Hematopoietic multipotent progenitor cell (in vitro differentiated cells): Measurements from ENCODE around the gene SCAMP5. TPM values are rescaled to one million over a fixed set of nuclear protein-coding genes. Genes with fewer than 3 reads are reported as not detected.
A peak's percentile ranks its signal among the peaks of the same experiment; 100 is the strongest.

Experiments
- DNase-seq, 3 donors: peaks; one replicate each; pipeline ENCODE4 v3.0.0-alpha.2; 2011 to 2015; ENCODE audit warnings: low read depth in 2 of 3, low spot score in 2 of 3
- total RNA-seq: library from RNA; depleted of rRNA; stranded (reverse); fragments of >200 nt; gene quantifications from one replicate; pipeline ENCODE4 v1.2.3, GENCODE V29; 2012

The SCAMP5 gene
- 4.8 TPM for total RNA-seq

GRCh38 chr15:74995182-74995778, at the start of gene SCAMP5:
SCAMP5 (plus strand) TSS chr15:74995563; CDS start chr15:75011840, 16,277 bp downstream.
- peak; percentile 76 to 95 (median 92) for DNase-seq

DNA sequence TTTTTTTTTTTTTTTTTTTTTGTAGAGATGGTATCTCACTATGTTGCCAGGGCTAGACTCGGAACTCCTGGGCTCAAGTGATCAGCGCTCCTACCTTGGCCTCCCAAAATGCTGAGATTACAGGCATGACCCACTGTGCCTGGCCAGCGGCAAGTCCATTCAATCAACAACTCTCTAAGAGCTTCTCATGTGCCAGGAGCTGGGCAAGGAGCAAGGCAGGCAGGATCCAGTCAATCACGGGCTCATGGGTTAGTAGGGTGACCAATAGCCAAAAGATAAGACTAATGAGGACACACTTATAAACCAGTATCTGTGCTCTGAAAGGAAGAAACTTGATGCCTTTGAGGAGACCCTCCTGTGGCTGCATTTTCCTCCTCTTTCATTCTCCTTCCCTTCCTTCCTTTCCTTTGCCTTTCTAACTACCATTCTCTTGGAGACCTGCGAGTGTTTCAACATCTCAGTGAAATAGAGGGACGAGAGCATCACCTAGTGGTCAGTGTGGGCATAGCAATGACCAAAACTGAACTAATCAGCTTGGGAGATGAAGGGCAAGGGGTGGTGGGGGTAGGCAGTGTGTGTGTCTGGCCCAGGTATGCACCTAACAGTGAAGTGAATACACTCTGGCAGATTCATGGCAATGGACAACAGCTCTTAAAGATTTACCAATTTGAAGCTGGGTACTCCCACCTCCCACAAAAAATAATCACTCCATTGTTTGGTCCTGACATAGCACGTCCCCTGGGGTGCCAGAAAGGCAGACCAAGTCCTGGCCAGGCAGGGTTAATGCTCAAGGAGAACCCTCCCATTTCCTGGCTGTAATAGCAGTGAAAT, 45.1 kb upstream of the SCAMP5 start:
- peak; percentile 57 to 88 (median 68) for DNase-seq

- no peak for DNase-seq
Measured at GRCh38 chr15:74951006-74951405, 44.4 kb upstream of the SCAMP5 start.

GRCh38 chr15:74954515-74954914, 40.8 kb upstream of the SCAMP5 start:
- peak in 2 of 3 donors; percentile 71 to 76 for DNase-seq

GRCh38 chr15:74955017-74955416, 40.3 kb upstream of the SCAMP5 start:
- DNase-seq = no peak

DNA sequence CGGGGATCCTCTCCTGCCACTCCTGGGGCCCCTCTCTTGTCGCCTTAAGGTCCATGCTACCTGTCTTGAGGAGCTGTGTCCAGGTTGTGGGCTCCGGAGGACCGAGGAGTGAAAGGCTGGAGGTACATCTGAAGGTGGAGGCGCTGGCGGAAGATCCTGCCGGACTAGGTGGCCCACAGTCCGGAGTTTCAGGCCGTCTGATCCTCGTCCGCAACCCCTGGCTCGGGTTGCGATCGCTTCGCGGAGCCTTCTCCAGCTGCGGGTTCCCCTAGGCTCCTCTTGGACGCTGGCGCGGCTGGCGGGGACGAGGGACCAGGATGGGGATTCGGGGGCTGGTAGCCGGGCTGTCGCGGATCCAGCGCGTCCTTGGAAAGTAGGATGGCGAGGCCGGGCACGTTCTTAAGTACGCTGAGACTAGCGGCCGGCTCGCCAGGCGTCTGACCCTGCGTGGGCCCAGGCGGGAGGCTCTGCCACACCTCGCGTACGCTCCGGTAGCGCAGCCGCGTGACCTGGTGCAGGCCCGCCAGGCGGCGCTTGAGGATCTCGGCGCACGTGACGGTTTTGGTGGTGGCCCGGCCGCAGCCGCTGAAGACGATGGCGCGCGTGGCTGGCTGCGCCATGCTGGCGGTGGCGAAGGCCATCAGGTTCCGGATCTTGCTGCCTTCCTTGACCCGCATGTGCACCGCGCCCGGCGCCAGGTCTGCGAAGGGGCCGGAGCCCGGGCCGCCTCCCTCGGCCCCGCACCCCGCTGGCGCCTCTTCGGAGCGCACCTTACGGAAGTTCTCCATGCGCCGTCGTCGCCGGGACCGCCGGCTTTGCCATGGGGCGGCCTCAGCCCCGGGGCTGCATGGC, 39.3 kb upstream of the SCAMP5 start:
- peak; percentile 36 to 80 (median 78) for DNase-seq

DNA sequence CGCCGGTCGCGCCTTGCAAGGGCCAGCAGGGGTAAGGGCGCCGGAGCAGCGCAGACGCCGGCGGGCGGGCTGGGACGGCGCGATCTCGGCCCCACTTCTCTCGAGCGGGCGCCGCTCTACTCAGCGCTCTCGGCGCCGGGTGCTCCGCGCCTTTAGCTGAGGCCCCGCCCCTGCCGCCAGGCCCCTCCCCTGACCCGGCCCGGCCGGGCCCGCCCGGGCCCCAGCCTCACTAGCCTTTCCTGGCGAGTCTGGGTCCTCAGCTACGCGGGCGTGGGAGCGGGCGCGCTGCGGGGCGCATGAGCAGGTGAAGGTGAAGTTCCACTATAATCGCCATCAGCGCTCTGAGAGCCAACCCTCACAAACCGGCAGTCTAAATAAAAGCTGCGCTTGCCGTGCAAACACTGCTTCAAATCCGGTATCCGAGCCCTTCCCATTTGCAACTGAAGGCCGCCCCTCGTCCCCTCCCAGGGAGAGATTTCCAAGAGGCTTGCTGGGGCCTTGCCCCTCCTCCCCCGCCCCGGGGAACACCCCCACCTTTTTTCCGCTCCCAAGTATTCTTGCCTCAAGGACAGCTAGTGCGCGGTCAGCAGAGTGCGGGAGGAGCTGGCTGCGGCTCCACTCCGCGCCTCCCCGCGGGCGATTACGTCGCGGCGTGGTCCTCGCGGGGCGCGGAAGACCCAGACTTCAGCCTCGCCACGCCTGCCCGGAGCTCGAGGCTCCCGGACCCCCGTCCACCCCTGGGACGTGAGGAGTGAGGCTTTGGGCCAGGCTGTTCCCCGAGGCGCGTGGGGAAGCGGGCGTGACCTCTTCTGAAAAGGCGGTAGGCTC, 38.5 kb upstream of the SCAMP5 start, which contains the start of gene RPP25:
Gene RPP25, minus strand, starts transcription at position 125 of the 828 bp plus-strand sequence. CDS start 189 bp downstream, outside the sequence.
- DNase-seq = peak in 2 of 3 donors; percentile 46 to 52

GRCh38 chr15:74957476-74958035, 37.8 kb upstream of the SCAMP5 start:
- no peak for DNase-seq

- DNase-seq = no peak
Measured at GRCh38 chr15:74958320-74958907, 36.9 kb upstream of the SCAMP5 start.

GRCh38 chr15:74958908-74959585, 36.3 kb upstream of the SCAMP5 start:
- DNase-seq = no peak

- DNase-seq = no peak
Measured at GRCh38 chr15:74959586-74959939, 35.8 kb upstream of the SCAMP5 start.

GRCh38 chr15:74960286-74960685, 35.1 kb upstream of the SCAMP5 start:
- no peak for DNase-seq

DNA sequence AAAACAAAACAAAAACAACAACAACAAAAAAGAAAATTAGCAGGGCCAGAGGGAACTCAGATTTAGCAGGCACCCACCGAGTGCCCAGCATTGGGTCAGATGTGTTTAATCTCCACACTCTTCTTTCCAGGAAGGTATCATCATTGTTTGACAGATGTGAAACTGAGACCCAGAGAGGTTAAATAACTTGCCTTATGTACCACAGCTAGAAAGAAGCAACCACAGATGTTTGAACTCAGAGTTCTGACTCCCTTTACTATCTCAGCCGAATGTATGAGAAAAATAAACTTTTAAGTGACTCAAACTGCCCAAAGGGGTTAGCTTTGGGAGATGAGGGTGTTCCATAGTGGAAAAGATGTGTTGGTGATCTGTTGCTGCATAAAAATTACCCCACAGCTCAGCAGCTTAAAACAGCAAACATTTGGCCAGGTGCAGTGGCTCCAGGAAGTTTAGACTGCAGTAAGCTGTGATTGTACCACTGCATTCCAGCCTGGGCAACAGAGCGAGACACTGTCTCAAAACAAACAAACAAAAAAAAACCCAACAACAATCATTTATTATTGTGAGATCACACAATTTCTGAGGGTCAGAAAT, 34.3 kb upstream of the SCAMP5 start:
- no peak for DNase-seq

- DNase-seq = no peak
Measured at GRCh38 chr15:74961616-74962015, 33.7 kb upstream of the SCAMP5 start.

DNA sequence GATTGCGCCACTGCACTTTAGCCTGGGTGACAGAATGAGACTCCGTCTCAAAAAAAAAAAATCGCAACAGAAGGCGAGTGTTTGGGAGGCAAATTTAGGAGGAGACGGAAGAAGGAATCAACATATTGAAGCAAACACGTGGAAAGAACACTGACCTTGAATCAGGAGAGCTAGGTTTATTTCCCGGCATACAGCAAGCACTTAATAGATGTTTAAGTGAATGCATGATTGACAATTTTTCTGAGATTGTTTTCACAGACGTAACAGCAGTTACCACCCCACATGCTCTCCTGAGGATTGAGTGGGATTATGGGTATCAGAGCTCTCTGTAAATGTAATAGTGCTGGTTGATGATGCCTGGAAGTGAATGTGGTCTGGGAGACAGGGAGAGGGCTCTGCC, 33.1 kb upstream of the SCAMP5 start:
- DNase-seq = no peak

DNA sequence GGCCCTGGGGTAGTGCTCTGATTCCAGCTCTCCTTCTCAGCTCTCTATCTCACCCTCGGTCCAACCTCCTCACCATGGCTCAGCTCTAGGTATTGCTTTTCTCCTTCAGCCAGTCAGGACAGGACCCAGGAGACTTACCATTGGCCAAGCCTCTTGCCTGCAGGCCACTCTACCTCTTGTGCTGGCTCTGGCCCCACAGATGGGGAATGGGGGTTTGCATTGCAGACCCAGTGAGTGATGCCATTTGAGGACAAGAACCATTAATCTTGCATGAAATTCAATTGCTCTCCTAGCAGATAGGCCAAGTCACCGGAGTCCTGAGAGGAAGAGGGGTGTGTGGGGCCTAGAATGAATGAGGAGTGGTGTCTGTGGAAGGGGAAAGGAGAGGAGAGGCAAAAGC, 32.7 kb upstream of the SCAMP5 start:
- DNase-seq = no peak

DNA sequence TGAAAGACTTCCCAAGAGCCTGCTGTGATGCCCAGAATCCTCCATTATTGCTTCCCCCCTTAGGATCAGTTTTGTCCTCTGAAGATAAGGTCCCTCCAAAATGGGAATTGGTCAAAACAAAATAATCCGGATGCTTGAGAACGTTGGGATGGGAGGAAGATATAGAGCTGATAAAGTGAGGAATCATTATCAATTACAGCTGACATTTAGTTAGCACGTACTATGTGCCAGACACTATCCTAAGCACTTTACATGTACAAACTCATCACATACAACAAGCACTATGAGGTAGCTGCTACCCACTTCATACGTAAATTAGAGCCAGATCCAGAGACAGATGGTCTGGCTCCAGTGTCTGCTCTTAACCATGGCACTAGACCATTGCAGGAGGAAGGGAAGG, 32.1 kb upstream of the SCAMP5 start:
- no peak for DNase-seq

- no peak for DNase-seq
Measured at GRCh38 chr15:74964794-74965193, 30.6 kb upstream of the SCAMP5 start.

DNA sequence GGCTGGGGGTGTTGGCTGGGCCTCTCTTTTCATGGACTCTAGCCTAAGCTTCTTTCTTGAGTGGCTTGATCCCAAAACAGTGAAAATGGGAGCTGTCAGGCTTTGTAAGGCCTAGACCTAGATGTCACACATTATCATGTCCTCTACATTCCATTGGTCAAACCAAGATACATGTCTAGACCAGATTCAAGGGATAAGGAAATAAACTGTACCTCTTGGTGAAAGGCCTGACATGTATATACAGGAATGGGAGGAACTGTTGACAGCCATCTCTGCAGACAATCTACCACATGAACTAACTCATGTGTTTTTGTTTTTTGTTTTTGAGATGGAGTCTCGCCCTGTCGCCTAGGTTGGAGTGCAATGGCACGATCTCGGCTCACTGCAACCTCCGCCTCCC, 27.7 kb upstream of the SCAMP5 start:
- DNase-seq = no peak
